Fibroblast of lung (primary cell): Measurements from ENCODE around the gene FHL3.

Experiments used
- CTCF ChIP-seq, 2 donors: IDR thresholded peaks in 1 of 2; conservative IDR thresholded peaks in 1 of 2; 1 replicate in 1 of 2; 2 replicates in 1 of 2; pipeline ENCODE4 v1.5.1; 2011 to 2012; ENCODE audit warnings: low read length in 2 of 2, control low read depth in 1 of 2, inconsistent platforms in 1 of 2, low read depth in 1 of 2, mild to moderate bottlenecking in 1 of 2
- EZH2 ChIP-seq: IDR thresholded peaks from 2 replicates; pipeline ENCODE4 v1.5.1; 2012; ENCODE audit warnings: low read length, control low read depth, mild to moderate bottlenecking; ENCODE audit errors: missing control alignments

- TF ChIP-seq EZH2 (no peak), CTCF (conservative IDR thresholded peaks at IDR 0.05 in 1 of 2, IDR thresholded peaks at IDR 0.05 in 1 of 2; ENCODE audit: low read depth in 1 of 2, low read length in 2 of 2) (no peak)
Observed at GRCh38 chr1:38039331-38040088, 34.2 kb upstream of the FHL3 start.
